ENCODE measurements around the gene ITGA5.

The ITGA5 gene

GRCh38 chr12:54375259-54375579 lies 43.8 kb downstream of the ITGA5 start:
- no peak for DNase-seq (ENCODE audit: low read depth)
- in situ Hi-C loops (cut with HindIII; ENCODE audit: low sequenced_read_pairs), result no loop called here
- no peak for TF ChIP-seq CTCF (IDR thresholded peaks at IDR 0.05; ENCODE audit: low read depth, low read length, missing control alignments)
- H3K4me3 ChIP-seq (ENCODE audit: low read depth, low read length), result no peak overlapping the region

GRCh38 chr12:54374562-54375258 lies 44.4 kb downstream of the ITGA5 start:
- H3K4me3 ChIP-seq (ENCODE audit: low read depth, low read length), result no peak overlapping the region
- in situ Hi-C loops (cut with HindIII; ENCODE audit: low sequenced_read_pairs), result loop anchor here (5.0 kb wide), 1 partner anchor 157 kb away; no protein-coding TSS in a partner anchor
- no peak for DNase-seq (ENCODE audit: low read depth)
- no peak for TF ChIP-seq CTCF (IDR thresholded peaks at IDR 0.05; ENCODE audit: low read depth, low read length, missing control alignments)

- TF ChIP-seq CTCF (IDR thresholded peaks at IDR 0.05; ENCODE audit: low read depth, low read length, missing control alignments), result no peak
- no peak for DNase-seq (ENCODE audit: low read depth)
- H3K4me3 ChIP-seq (ENCODE audit: low read depth, low read length), result no peak overlapping the region
- in situ Hi-C loops (cut with HindIII; ENCODE audit: low sequenced_read_pairs), result loop anchor here (5.0 kb wide), 1 partner anchor 157 kb away; no protein-coding TSS in a partner anchor
Observed at GRCh38 chr12:54373649-54374561, 45.2 kb downstream of the ITGA5 start.

- TF ChIP-seq CTCF (IDR thresholded peaks at IDR 0.05; ENCODE audit: low read depth, low read length, missing control alignments), result no peak
- in situ Hi-C loops (cut with HindIII; ENCODE audit: low sequenced_read_pairs), result loop anchor here (5.0 kb wide), 1 partner anchor 155 kb away; no protein-coding TSS in a partner anchor
- no peak for DNase-seq (ENCODE audit: low read depth)
- H3K4me3 ChIP-seq (ENCODE audit: low read depth, low read length), result no peak overlapping the region
Observed at GRCh38 chr12:54372113-54372806, 46.8 kb downstream of the ITGA5 start.

GRCh38 chr12:54371328-54372112 lies 47.5 kb downstream of the ITGA5 start:
- no peak for DNase-seq (ENCODE audit: low read depth)
- in situ Hi-C loops (cut with HindIII; ENCODE audit: low sequenced_read_pairs), result loop anchor here (5.0 kb wide), 1 partner anchor 154 kb away; no protein-coding TSS in a partner anchor
- no peak overlapping the region for H3K4me3 ChIP-seq (ENCODE audit: low read depth, low read length)
- TF ChIP-seq CTCF (IDR thresholded peaks at IDR 0.05; ENCODE audit: low read depth, low read length, missing control alignments), result no peak
